HEK293 (cell line): Measurements from ENCODE around the gene MYO7A.

Experiments
- GFI1B ChIP-seq: fragments of 450-650 bp; formaldehyde crosslinking; IDR thresholded peaks from 2 replicates; pipeline ENCODE4 v1.5.1; 2016; ENCODE audit warnings: missing biosample characterization, missing genetic modification characterization
- PRDM1 ChIP-seq: fragments of 450-650 bp; formaldehyde crosslinking; IDR thresholded peaks from 2 replicates; pipeline ENCODE4; 2016; ENCODE audit warnings: missing biosample characterization, missing genetic modification characterization
- SCRT2 ChIP-seq: fragments of 450-650 bp; formaldehyde crosslinking; IDR thresholded peaks from 2 replicates; pipeline ENCODE4 v1.5.1; 2016; ENCODE audit warnings: missing biosample characterization, missing genetic modification characterization
- ZFP3 ChIP-seq: fragments of 450-650 bp; formaldehyde crosslinking; IDR thresholded peaks from 2 replicates; pipeline ENCODE4 v1.5.1; 2016; ENCODE audit warnings: low read depth, missing biosample characterization, missing genetic modification characterization
- ZNF140 ChIP-seq: fragments of 450-650 bp; formaldehyde crosslinking; IDR thresholded peaks from 2 replicates; pipeline ENCODE4 v1.5.1; 2016; ENCODE audit warnings: missing biosample characterization, missing genetic modification characterization
- ZNF239 ChIP-seq: fragments of 450-650 bp; formaldehyde crosslinking; IDR thresholded peaks from 2 replicates; pipeline ENCODE4 v1.5.1; 2016; ENCODE audit warnings: missing biosample characterization, missing genetic modification characterization
- ZNF501 ChIP-seq: fragments of 450-650 bp; formaldehyde crosslinking; IDR thresholded peaks from 2 replicates; pipeline ENCODE4 v1.5.1; 2016; ENCODE audit warnings: missing biosample characterization, missing genetic modification characterization
- ZNF510 ChIP-seq: fragments of 450-650 bp; formaldehyde crosslinking; IDR thresholded peaks from 2 replicates; pipeline ENCODE4 v1.5.1; 2018; ENCODE audit warnings: mild to moderate bottlenecking, missing genetic modification characterization, missing biosample characterization; ENCODE audit not compliant: insufficient replicate concordance
- ZNF558 ChIP-seq: fragments of 450-650 bp; formaldehyde crosslinking; IDR thresholded peaks from 2 replicates; pipeline ENCODE4 v1.5.1; 2016; ENCODE audit warnings: missing biosample characterization, missing genetic modification characterization
- ZNF585B ChIP-seq: fragments of 450-650 bp; formaldehyde crosslinking; IDR thresholded peaks from 2 replicates; pipeline ENCODE4 v1.5.1; 2016; ENCODE audit warnings: missing biosample characterization, missing genetic modification characterization
- ZNF596 ChIP-seq: fragments of 450-650 bp; IDR thresholded peaks from 2 replicates; pipeline ENCODE4 v1.5.0; 2018; ENCODE audit warnings: missing biosample characterization, mild to moderate bottlenecking, missing genetic modification characterization, moderate library complexity
- ZNF610 ChIP-seq: fragments of 450-650 bp; formaldehyde crosslinking; IDR thresholded peaks from 2 replicates; pipeline ENCODE4 v1.5.1; 2016; ENCODE audit warnings: missing biosample characterization, missing genetic modification characterization, borderline replicate concordance
- ZNF624 ChIP-seq: fragments of 450-650 bp; formaldehyde crosslinking; IDR thresholded peaks from 2 replicates; pipeline ENCODE4 v1.5.1; 2017; ENCODE audit warnings: missing biosample characterization, missing genetic modification characterization
- ZNF701 ChIP-seq: fragments of 450-650 bp; formaldehyde crosslinking; IDR thresholded peaks from 2 replicates; pipeline ENCODE4 v1.5.1; 2016; ENCODE audit warnings: missing biosample characterization, missing genetic modification characterization
- ZNF776 ChIP-seq: fragments of 450-650 bp; formaldehyde crosslinking; IDR thresholded peaks from 2 replicates; pipeline ENCODE4 v1.5.0; 2017; ENCODE audit warnings: missing biosample characterization, missing genetic modification characterization, borderline replicate concordance
- ZNF792 ChIP-seq: fragments of 450-650 bp; formaldehyde crosslinking; IDR thresholded peaks from 2 replicates; pipeline ENCODE4 v1.5.1; 2016; ENCODE audit warnings: missing biosample characterization, missing genetic modification characterization
- ZSCAN30 ChIP-seq: fragments of 450-650 bp; IDR thresholded peaks from 2 replicates; pipeline ENCODE4 v1.5.1; 2018; ENCODE audit warnings: missing biosample characterization, mild to moderate bottlenecking, missing genetic modification characterization, moderate library complexity
- TF ChIP-seq, protein P1 (sequence below): fragments of 450-650 bp; formaldehyde crosslinking; IDR thresholded peaks from 2 replicates; pipeline ENCODE4 v1.5.1; 2017; ENCODE audit warnings: missing biosample characterization, missing genetic modification characterization
- TF ChIP-seq, protein P2 (sequence below): fragments of 450-650 bp; formaldehyde crosslinking; conservative IDR thresholded peaks from 2 replicates; pipeline ENCODE4 v1.5.1; 2016; ENCODE audit warnings: low read depth, missing biosample characterization, missing genetic modification characterization
- TF ChIP-seq, protein P3 (sequence below): fragments of 450-650 bp; formaldehyde crosslinking; IDR thresholded peaks from 2 replicates; pipeline ENCODE4 v1.5.1; 2016; ENCODE audit warnings: missing biosample characterization, missing genetic modification characterization, borderline replicate concordance
- TF ChIP-seq, protein P4 (sequence below): fragments of 450-650 bp; formaldehyde crosslinking; IDR thresholded peaks from 2 replicates; pipeline ENCODE4 v1.5.1; 2016; ENCODE audit warnings: missing biosample characterization, missing genetic modification characterization
- TF ChIP-seq, protein P5 (sequence below): fragments of 450-650 bp; formaldehyde crosslinking; IDR thresholded peaks from 2 replicates; pipeline ENCODE4 v1.5.1; 2016; ENCODE audit warnings: missing biosample characterization, missing genetic modification characterization, low read depth

The MYO7A gene

DNA sequence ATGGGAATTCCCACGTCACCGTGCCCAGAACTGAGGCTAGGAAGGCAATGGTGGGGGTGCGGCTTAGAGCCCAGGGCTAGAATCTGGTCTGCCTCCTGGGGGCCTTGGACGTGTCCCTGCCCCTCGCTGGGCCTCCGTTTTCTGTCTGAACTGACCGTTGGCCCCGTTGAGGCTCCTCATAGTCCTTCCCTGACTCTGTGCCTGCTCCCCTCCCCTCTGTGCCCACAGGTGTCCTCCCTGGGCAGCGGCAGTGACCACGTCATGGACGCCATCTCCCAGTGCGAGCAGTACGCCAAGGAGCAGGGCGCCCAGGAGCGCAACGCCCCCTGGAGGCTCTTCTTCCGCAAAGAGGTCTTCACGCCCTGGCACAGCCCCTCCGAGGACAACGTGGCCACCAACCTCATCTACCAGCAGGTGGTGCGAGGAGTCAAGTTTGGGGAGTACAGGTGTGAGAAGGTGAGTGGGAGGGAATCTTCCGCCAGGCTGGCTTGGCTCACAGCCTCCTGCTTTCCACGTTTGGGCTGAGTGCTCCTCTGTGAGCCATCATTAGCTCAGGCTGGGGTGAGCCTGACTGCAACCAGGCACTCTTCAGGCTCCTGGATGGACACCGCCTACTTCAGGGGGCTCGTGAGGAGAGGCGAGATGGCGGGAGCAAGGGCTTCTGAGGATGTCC lies 63.9 kb downstream of the MYO7A start (continued):
- TF ChIP-seq ZNF701 (tag by site-specific recombination) (no peak), ZNF624 (tag by site-specific recombination) (no peak), ZNF501 (tag by site-specific recombination) (peak; percentile 80), ZFP3 (no peak), GFI1B (tag by site-specific recombination) (no peak), ZNF239 (tag by site-specific recombination) (no peak), ZNF596 (tag by site-specific recombination) (no peak), ZNF776 (tag by site-specific recombination) (no peak), ZNF585B (tag by site-specific recombination) (no peak), ZNF558 (tag by site-specific recombination) (no peak), ZNF140 (no peak), ZNF610 (tag by site-specific recombination) (0 out of 2 replicates have a peak, but pooled peaks have one; percentile 39), PRDM1 (tag by site-specific recombination) (no peak; the same call in 1 of the 2 replicates), ZSCAN30 (0 out of 2 replicates have a peak, but pooled peaks have one; percentile 55), ZNF792 (tag by site-specific recombination) (no peak), ZNF510 (tag by site-specific recombination) (no peak), SCRT2 (peak; percentile 98)
- TF ChIP-seq, protein P1, sequence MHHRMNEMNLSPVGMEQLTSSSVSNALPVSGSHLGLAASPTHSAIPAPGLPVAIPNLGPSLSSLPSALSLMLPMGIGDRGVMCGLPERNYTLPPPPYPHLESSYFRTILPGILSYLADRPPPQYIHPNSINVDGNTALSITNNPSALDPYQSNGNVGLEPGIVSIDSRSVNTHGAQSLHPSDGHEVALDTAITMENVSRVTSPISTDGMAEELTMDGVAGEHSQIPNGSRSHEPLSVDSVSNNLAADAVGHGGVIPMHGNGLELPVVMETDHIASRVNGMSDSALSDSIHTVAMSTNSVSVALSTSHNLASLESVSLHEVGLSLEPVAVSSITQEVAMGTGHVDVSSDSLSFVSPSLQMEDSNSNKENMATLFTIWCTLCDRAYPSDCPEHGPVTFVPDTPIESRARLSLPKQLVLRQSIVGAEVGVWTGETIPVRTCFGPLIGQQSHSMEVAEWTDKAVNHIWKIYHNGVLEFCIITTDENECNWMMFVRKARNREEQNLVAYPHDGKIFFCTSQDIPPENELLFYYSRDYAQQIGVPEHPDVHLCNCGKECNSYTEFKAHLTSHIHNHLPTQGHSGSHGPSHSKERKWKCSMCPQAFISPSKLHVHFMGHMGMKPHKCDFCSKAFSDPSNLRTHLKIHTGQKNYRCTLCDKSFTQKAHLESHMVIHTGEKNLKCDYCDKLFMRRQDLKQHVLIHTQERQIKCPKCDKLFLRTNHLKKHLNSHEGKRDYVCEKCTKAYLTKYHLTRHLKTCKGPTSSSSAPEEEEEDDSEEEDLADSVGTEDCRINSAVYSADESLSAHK (tag by site-specific recombination): no peak
- TF ChIP-seq, protein P2, sequence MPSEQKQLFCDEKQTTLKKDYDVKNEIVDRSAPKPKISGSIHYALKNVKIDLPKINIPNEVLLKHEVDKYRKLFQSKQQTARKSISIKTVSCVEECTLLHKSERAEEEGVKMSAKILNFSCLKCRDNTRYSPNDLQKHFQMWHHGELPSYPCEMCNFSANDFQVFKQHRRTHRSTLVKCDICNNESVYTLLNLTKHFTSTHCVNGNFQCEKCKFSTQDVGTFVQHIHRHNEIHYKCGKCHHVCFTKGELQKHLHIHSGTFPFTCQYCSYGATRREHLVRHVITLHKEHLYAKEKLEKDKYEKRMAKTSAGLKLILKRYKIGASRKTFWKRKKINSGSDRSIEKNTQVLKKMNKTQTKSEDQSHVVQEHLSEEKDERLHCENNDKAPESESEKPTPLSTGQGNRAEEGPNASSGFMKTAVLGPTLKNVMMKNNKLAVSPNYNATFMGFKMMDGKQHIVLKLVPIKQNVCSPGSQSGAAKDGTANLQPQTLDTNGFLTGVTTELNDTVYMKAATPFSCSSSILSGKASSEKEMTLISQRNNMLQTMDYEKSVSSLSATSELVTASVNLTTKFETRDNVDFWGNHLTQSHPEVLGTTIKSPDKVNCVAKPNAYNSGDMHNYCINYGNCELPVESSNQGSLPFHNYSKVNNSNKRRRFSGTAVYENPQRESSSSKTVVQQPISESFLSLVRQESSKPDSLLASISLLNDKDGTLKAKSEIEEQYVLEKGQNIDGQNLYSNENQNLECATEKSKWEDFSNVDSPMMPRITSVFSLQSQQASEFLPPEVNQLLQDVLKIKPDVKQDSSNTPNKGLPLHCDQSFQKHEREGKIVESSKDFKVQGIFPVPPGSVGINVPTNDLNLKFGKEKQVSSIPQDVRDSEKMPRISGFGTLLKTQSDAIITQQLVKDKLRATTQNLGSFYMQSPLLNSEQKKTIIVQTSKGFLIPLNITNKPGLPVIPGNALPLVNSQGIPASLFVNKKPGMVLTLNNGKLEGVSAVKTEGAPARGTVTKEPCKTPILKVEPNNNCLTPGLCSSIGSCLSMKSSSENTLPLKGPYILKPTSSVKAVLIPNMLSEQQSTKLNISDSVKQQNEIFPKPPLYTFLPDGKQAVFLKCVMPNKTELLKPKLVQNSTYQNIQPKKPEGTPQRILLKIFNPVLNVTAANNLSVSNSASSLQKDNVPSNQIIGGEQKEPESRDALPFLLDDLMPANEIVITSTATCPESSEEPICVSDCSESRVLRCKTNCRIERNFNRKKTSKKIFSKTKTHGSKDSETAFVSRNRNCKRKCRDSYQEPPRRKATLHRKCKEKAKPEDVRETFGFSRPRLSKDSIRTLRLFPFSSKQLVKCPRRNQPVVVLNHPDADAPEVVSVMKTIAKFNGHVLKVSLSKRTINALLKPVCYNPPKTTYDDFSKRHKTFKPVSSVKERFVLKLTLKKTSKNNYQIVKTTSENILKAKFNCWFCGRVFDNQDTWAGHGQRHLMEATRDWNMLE (tag by site-specific recombination): no peak
- TF ChIP-seq, protein P3, sequence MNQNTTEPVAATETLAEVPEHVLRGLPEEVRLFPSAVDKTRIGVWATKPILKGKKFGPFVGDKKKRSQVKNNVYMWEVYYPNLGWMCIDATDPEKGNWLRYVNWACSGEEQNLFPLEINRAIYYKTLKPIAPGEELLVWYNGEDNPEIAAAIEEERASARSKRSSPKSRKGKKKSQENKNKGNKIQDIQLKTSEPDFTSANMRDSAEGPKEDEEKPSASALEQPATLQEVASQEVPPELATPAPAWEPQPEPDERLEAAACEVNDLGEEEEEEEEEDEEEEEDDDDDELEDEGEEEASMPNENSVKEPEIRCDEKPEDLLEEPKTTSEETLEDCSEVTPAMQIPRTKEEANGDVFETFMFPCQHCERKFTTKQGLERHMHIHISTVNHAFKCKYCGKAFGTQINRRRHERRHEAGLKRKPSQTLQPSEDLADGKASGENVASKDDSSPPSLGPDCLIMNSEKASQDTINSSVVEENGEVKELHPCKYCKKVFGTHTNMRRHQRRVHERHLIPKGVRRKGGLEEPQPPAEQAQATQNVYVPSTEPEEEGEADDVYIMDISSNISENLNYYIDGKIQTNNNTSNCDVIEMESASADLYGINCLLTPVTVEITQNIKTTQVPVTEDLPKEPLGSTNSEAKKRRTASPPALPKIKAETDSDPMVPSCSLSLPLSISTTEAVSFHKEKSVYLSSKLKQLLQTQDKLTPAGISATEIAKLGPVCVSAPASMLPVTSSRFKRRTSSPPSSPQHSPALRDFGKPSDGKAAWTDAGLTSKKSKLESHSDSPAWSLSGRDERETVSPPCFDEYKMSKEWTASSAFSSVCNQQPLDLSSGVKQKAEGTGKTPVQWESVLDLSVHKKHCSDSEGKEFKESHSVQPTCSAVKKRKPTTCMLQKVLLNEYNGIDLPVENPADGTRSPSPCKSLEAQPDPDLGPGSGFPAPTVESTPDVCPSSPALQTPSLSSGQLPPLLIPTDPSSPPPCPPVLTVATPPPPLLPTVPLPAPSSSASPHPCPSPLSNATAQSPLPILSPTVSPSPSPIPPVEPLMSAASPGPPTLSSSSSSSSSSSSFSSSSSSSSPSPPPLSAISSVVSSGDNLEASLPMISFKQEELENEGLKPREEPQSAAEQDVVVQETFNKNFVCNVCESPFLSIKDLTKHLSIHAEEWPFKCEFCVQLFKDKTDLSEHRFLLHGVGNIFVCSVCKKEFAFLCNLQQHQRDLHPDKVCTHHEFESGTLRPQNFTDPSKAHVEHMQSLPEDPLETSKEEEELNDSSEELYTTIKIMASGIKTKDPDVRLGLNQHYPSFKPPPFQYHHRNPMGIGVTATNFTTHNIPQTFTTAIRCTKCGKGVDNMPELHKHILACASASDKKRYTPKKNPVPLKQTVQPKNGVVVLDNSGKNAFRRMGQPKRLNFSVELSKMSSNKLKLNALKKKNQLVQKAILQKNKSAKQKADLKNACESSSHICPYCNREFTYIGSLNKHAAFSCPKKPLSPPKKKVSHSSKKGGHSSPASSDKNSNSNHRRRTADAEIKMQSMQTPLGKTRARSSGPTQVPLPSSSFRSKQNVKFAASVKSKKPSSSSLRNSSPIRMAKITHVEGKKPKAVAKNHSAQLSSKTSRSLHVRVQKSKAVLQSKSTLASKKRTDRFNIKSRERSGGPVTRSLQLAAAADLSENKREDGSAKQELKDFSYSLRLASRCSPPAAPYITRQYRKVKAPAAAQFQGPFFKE: no peak
- TF ChIP-seq, protein P4, sequence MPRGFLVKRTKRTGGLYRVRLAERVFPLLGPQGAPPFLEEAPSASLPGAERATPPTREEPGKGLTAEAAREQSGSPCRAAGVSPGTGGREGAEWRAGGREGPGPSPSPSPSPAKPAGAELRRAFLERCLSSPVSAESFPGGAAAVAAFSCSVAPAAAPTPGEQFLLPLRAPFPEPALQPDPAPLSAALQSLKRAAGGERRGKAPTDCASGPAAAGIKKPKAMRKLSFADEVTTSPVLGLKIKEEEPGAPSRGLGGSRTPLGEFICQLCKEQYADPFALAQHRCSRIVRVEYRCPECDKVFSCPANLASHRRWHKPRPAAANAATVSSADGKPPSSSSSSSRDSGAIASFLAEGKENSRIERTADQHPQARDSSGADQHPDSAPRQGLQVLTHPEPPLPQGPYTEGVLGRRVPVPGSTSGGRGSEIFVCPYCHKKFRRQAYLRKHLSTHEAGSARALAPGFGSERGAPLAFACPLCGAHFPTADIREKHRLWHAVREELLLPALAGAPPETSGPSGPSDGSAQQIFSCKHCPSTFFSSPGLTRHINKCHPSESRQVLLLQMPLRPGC (tag by site-specific recombination): no peak
- TF ChIP-seq, protein P5, sequence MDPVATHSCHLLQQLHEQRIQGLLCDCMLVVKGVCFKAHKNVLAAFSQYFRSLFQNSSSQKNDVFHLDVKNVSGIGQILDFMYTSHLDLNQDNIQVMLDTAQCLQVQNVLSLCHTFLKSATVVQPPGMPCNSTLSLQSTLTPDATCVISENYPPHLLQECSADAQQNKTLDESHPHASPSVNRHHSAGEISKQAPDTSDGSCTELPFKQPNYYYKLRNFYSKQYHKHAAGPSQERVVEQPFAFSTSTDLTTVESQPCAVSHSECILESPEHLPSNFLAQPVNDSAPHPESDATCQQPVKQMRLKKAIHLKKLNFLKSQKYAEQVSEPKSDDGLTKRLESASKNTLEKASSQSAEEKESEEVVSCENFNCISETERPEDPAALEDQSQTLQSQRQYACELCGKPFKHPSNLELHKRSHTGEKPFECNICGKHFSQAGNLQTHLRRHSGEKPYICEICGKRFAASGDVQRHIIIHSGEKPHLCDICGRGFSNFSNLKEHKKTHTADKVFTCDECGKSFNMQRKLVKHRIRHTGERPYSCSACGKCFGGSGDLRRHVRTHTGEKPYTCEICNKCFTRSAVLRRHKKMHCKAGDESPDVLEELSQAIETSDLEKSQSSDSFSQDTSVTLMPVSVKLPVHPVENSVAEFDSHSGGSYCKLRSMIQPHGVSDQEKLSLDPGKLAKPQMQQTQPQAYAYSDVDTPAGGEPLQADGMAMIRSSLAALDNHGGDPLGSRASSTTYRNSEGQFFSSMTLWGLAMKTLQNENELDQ: no peak
